ENCODE measurements around the gene MRPS6.

MRPS6 gene

DNA sequence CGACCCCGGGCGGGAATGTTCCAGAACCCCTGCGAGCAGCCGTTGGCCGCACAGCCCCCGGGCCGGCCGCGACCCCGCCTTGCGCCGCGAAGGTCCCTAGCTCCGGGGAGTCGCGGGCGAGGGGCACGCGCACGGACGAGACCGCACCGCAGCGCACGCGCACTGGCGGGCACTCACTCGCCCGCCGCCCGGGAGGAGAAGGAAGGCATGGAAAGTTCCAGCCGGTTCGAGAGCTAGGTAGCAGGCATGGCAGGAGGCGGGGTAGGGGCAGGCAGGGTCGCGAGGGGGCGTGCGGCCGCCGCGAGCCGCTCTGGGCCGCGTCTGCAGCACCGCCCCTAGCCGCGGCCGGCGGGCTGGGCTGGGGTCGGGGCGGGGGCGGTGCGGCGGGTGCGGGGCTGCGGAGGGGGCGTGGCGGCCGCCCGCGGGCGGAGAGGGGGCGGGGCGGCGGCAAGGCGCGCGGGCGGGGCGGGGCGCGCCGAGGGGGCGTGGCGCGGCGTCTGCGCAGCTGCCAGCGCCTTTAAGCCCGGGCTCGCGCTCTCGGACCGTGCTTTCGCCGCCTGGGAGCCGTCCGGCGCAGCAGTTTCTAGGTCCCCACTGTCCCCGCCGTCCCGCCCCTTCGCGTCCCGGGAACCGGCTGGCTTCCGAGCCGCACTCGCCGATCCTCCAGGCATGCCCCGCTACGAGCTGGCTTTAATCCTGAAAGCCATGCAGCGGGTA, at the start of gene MRPS6, which contains the start of gene SLC5A3:
Gene MRPS6 (plus strand): TSS at position 547 of the 717 bp plus-strand sequence. CDS start 123 bp downstream, at position 670.
Gene SLC5A3 (plus strand): TSS at position 547 of the 717 bp plus-strand sequence. CDS start 21,621 bp downstream, outside the sequence.
- peak; percentile 74 for DNase-seq

DNA sequence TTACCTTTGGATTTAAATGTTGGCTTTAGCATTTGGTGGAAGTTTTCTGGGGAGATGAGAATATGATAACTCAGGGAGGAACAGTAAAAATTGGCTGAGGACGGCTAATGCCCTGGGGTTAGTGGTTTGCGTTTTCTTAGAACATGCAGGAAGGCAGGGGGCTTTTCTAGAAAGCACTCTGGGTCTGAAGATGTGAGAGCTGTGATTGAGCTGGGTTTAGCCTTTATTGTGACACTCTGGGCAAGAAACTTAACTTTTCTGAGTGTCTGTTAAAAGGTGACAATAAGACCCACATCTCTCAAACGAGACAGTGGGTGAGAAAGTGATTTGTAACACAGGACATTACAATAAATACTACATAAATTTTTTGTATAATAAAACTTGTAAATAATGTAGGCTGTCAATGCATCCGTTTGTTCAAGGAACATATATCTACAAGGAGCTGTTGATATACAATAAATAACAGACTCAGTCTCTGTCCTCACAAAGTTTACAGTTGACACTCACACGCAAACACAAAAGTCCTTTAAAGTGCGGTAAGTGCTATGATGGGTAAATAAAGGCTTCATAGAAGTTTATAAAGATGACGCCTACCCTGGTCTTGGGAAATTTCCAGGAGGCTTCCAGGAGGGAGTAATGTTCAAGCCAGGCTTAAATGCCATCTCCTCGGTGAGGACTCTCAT, 49.5 kb upstream of the MRPS6 start:
- DNase-seq: no peak

DNA sequence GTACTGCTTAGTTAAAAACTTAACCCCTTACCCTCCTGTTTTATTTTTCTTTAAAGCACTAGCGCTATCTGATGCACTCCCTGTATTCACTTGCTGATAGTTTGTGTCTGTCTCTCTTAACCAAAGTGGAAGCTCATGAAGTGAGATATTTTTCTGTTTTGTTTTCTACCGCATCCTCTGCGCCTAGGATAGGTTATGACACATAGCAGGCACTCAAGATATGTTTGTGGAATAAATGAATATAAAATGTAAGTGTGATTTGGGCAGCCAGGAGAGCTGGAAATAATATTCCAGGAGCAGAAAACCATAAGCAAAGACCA, 49.0 kb upstream of the MRPS6 start:
- DNase-seq: no peak

DNA sequence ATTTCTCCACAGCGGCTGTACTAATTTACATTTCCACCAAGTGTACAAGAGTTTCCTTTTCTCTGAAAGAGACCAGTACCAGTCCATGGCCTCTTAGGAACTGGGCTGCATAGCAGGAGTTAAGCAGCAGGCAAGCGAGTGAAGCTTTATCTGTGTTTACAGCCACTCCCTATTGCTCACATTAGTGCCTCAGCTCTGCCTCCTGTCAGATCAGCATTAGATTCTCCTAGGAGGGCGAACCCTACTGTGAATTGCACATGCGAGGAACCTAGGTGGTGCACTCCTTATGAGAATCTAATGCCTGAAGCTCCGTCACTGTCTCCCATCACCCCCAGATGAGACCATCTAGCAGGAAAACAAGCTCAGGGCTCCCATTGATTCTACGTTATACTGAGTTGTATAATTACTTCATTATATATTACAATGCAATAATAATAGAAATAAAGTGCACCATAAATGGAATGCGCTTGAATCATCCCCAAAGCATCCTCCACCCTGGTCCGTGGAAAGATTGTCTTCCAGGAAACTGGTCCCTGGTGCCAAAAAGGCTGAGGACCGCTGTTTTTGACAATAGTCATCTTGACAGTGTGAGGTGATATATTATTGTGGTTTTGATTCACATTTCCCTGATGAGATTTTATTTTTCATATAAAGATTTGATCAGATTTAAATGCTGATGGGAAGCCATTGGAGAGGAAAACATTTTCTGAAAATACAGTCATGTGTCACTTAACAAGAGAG, 45.5 kb upstream of the MRPS6 start:
- DNase-seq: no peak

DNA sequence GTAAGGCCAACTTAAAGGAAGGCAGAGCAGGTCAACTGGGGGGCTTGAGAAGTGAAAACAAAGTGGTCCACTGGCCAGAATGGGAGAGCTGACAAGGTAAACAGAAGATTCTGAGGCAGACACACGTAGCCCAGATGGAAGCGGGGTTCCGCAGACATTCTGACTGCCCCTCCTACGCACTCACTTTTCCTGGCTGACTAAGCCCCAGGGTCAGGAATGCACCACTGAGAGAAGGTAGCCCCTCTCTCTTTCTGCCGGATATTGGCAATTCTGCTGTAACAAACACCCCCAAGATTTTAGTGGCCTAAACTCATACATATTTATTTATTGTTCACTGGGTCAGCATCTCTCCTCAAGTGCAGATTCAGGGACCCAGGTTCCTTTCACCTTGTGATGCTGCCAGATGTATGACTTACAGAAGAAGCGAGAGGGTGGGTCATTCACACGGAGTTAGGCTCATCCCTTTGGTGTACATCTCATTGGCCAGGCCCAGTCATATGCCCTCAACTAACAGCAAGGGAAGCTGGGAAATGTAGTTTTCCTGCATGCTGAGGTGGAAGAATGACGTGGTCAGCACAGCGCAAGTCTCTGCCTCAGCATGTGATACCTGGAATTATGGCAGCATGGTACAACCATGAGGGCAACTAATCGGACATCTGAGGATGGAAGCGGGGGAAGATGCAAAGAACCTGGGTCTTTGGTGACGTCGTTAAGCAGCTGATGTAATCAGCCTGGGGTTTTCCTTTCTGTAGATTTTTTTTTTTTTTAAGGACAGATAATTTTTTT, 43.4 kb upstream of the MRPS6 start:
- no peak for DNase-seq

DNA sequence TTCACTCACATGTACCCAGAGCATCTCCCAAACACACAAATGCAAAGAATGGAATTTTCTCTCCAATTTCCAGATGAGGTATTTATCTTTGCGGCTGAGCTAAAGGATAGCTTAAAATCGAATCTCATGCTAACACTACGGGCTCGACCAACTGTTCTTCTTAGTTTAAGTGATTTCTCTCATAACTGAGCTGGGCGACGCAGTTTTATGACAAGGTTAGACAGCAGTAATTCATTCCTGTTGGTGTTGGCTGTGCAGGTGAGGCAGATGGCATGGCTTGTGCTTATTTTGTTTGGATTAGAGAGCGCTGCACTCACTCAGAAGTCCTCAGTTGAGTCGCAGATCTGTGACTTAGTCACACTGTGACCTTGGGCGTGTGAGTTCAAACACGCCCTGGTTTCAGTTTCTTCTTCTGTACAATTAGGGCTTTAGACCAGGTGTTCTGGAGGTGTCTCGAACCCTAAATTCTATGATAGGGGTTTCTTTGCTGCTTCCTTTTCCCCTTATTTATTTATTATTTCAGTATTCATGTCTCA, 41.5 kb upstream of the MRPS6 start:
- no peak for DNase-seq

DNA sequence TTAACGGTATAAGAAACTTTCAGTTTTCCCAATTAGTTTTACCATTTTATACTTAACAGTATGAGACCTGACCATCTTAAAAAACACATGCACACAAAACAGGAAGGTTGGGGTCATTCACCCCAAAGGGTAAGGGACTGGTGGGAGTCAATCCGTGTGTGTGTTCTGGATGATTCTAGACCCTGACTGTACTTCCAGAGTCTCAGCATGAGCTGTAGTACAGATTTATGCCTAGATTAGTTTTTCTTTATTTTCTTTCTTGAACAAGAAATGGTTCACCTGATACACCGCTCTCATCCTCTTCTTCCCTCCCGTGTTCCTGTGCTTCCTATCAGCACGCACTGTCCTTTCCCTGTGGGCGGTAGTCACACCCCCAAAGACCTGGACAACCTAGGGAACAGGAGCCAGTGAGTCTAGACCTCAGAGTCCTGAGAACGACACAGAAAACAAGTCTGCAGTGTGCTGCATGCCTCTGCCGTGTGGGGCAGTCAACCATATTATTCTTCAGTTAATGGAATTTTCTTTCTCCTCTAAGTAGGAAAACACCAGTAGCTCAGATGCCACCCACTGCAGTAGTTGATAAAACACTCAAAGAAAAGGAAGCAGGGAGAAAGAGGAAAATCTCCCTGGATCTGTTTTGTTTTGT, 38.9 kb upstream of the MRPS6 start:
- no peak for DNase-seq

DNA sequence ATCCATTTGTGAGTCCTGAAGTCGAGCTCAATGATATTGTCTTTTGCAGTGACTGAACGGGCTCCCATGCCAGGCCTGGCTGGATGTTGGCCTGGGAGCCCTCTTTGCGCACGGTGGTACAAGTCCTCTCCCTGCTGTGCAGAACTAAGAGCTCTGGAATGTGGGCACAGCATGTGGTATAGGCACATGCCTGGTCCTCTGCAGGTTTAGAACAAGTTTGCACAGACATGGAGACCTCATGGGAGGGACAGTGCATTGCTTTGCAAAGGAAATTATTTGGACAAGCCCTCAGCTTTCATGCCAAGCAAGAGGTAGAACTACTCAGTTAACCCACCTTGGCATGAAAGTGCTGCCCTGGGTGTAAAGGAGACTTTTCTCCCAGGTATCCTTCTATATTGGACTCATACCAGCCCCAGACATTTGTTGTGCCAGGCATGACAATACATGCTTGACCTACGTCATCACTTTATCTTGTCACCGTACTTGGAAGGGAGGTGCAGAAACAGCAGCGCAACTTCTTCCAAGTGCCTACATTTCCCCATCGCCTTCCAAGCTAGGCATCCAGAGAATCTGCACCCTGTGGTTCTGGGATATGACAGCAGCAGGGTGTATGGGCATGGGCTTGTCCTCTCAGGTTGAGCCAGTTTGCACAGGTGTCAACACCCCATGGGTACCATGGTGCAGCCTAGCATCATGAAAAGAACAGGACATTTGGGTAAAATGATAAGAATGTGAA, 37.6 kb upstream of the MRPS6 start:
- no peak for DNase-seq

DNA sequence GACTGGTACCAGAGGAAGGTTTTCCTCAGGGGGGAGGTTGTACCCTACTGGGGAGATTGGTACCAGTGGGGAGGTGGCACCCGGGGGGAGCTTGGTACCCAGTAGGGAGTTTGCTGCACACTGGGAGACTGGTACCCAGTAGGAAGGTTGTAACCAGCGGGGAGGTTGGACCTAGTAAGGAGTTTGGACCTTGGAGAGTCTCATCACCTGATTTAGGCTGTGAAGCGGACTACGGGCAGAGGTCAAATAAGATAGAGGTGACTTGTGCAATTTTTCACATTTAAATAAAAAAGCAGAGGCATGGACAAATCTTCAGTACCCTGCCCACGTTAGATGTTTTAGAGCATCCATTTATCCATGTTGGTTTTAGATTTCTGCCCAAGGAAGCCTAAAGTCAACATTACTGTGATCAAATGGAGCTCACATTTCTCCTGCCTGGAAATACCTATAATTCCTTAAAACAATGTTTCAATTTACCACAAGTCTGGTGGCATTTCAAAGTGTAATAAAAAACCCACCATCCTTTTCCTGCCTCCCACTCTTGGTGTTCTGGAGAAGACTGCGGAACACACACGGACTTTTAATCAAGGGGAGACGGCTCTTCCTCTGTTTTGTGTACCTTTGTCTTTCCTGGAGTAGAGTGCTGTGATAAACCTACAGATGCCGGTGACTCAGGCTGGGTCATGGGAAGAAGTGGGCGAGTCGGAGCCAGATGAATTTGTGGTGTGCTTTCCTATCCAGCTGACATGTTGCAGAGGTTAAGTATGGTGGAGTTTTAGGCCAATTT, 36.2 kb upstream of the MRPS6 start:
- DNase-seq: no peak

DNA sequence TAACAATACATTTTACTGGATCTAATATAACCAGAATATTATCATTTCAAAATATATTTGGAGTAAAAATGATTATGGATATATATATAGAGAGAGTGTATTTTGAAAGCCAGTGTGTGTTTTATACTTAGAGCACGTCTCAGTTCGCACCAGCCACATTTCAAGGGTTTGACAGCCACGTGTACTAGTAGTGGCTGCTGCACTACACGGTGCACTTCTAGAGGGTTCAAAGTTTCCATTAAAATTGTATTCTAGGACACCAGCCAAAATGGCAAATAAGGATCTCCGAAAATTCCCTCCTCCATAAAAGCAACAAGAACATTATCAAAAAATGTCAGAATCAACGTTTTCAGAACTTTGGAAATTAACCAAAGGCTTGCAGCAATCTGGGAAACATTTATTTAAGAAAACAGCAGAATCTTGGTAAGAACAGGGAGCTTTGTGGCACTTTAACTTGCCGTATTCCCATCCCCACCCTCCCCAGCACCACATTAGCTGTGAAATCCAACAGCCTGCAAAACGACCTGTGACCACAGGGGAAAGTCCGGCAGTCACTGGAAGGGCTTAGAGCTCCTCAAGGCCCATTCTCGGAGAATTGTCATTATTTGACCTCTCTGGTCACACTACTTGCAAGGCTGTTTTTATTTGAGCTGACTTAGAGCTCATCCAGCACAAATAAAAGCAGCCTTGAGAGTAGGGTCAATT, 33.5 kb upstream of the MRPS6 start:
- no peak for DNase-seq

DNA sequence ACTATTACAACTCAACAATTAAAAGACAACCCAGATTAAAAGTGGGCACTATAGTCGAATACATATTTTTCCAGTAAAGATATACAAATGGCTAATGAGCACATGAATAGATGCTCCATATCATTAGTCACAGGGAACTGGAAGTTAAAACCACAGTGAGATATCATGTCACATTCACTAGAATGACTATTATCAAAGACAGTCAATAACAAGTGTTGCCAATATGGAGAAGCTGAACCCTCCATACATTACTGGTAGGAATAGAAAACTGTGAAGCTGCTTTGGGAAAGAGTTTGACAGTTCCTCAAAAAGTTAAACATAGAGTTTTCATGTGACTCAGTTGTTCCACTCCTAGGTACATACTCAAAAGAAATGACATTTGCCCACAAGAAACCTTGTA, 30.6 kb upstream of the MRPS6 start:
- no peak for DNase-seq

DNA sequence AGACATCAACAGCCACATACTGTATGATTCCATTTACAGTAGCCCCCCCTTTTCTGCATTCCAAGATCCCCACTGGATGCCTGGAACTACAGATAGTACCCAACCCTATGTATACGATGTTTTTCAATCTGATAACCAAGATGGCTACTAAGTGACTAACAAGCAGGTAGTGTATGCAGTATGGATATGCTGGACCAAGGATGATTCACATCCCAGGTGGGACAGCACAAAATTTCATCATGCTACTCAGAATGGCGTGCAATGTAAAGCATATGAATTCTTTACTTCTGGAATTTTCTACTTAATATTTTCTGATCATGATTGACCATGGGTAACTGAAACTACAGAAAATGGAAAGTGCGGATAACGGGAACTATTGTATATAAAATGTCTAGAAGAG, 30.0 kb upstream of the MRPS6 start:
- DNase-seq: no peak

DNA sequence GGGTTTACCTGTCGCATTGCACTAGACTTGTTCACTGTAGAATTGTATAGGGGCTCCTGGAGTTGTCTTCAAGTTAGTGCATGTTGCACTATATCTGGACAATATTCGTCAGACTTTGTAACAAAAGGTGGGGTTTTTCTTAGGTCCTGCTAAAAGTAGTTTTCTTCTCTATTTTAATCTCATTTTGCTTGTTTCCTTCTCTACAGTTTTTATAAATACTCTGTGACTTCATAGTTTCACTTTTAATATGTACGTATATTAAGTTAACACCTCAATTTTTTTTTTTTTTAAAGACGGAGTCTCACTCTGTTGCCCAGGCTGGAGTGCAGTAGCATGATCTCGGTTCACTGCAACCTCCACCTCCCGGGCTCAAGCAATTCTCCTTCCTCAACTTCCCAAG, 26.5 kb upstream of the MRPS6 start:
- DNase-seq: no peak

DNA sequence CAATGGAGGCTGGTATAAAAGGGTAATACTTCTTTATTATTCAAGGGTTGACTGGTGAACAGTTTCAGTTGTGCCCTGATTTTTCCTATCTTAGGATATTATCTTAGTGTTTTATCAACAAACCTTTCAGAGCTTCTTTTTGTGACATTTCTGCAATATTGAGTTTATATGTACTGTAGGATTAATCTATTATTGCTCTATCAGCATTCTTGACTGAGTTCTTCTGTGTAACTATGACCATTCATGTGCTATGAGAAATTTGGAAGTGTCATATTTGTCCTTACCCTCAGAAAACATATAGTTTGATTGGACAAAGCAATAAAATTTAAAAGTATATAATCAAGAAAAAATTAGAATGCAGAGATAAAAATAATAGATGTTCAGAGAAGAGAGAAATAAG, 25.5 kb upstream of the MRPS6 start:
- no peak for DNase-seq

DNA sequence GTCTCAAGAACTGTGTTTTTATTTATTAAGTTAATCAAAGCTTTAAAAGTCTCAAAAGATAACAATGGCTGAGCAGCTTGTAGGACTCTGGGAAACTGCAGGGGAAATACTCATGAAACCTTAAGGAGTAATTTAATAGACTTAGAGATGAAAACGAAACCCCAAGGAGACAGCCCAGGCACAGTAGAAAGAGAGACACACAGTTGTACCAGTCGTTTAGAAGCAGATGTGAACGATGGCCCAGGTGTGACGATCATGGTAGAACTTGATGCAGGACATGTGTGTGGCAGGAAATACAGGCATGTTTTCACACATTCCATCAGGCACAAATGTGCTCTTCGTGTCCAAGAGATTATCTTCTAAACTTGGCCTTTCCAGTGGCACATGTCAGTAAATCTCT, 21.2 kb upstream of the MRPS6 start:
- no peak for DNase-seq

DNA sequence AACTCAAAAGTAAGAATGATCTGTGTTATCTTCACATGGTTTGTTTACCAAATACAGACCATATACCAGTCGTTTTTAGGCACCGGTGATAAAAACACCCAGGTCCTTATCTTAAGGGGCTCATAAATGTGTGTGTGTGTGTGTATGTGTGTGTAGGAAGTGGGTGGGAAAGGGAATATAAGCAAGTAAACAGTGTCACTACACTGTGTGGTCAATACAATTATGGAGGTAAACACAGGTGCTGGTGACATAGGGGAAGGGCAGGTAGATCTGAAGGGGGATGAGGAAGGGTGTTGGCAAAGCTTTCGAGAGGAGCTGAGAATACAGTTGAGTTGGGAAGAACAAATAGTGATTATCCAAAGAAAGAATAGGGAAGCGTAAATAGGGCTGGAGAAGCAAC, 19.1 kb upstream of the MRPS6 start:
- no peak for DNase-seq

DNA sequence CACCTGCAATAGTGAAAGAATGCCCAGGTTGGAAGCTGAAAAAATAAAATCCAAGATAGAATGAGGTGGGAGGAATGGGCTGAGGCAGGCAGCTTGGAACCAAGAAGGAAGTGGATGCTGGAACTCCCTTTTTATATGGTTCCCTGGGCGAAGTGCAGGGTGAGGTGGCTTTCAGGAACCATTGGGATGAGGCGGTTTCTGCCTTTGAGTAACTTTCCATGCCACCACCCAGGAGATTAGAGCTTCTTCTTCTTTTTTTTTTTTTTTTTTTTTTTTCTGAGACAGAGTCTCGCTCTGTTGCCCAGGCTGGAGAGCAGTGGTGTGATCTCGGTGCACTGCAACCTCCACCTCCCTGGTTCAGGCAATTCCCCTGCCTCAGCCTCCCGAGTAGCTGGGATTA, 17.8 kb upstream of the MRPS6 start:
- DNase-seq: no peak

DNA sequence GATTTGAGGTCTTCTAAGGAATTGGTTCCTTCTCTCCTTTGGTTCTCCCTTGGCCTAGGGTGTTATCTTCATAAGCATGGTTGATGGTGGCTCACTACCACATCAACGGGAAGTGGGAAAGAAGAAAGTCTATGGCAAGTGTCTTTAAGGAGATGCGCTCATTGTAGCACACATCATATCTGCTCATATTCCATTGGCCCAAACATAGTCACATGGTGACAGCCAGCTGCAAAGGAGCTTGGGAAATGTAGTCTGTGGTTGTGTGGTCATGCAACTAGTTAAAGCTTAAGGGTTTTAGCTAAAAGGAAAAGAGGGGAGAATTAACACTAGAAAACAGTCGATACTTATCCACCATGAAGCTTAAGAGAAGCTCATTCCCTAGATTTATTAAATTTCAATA, 11.4 kb upstream of the MRPS6 start:
- DNase-seq: no peak

DNA sequence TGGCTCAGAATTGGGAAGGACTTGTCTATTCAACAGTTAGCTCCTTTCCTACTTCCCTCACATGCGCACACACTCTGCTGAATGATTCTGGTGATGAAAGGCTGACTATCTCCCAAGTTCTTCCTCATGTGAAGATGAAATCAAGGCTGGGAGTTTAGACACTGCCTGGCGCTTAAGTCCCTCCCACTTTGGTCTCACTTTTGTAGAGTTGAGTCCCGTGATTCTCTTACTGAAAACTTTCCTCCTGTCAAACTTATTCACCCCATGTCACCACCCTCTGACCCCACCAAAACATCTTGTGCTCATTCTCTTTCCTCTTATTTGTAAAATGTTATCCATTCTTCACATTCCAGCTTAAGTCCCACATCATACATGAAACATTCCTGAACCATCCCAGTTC, 8.4 kb upstream of the MRPS6 start:
- DNase-seq: no peak

DNA sequence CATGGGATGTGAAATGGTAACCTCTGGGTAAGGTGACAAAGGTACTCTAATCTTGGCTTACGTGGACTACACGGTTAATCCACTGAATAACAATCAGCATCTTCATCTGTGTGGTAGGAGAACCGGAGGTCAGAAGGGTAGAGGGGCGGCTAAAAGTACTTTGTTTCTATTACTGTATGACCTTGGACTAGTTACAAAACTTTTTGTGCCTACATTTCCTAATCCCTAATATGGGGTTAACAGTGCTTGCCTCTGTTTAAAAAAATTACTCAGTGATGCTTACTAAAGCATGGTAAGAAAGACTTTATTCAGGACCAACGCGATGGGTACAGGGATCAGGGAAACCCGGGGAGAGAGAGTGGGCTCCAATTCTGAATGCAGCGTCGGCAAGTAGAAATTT, 1.7 kb upstream of the MRPS6 start:
- DNase-seq: no peak

Measured in NCI-H1105 (cell line).